HG02798 (cell line): ENCODE data around the gene NEK8.

Experiments
- ATAC-seq: cut with Tn5 transposase; IDR thresholded peaks from one replicate; pipeline ENCODE4 v1.9.1; 2021; ENCODE audit warnings: mild to moderate bottlenecking; ENCODE audit not compliant: unreplicated experiment, poor library complexity

The NEK8 gene

GRCh38 chr17:28743243-28744103, 14.9 kb downstream of the NEK8 start, which contains the start of gene TRAF4:
TSS of gene TRAF4 (plus strand) at chr17:28744011. CDS start at chr17:28744113, 102 bp downstream.
- ATAC-seq = peak; percentile 79

GRCh38 chr17:28744104-28744971, 15.8 kb downstream of the NEK8 start:
- ATAC-seq = peak; percentile 36

- no peak for ATAC-seq
These were observed 16.6 kb downstream of the NEK8 start for GRCh38 chr17:28744972-28745785.

GRCh38 chr17:28745786-28746411, 17.3 kb downstream of the NEK8 start:
- no peak for ATAC-seq

GRCh38 chr17:28746611-28747050, 18.0 kb downstream of the NEK8 start:
- ATAC-seq = no peak

GRCh38 chr17:28747051-28747691, 18.6 kb downstream of the NEK8 start:
- no peak for ATAC-seq

- no peak for ATAC-seq
These were observed 19.5 kb downstream of the NEK8 start for GRCh38 chr17:28747801-28748750.

GRCh38 chr17:28748852-28749515, 20.4 kb downstream of the NEK8 start:
- no peak for ATAC-seq

- ATAC-seq = no peak
These were observed 21.1 kb downstream of the NEK8 start for GRCh38 chr17:28749516-28750177.

- ATAC-seq = peak; percentile 81
These were observed 21.8 kb downstream of the NEK8 start for GRCh38 chr17:28750178-28751047.

- no peak for ATAC-seq
These were observed 23.2 kb downstream of the NEK8 start for GRCh38 chr17:28751600-28752366.

- ATAC-seq = no peak
These were observed 26.9 kb downstream of the NEK8 start for GRCh38 chr17:28755486-28755885.

- no peak for ATAC-seq
These were observed 27.6 kb downstream of the NEK8 start for GRCh38 chr17:28756049-28756804.

- no peak for ATAC-seq
These were observed 30.0 kb downstream of the NEK8 start for GRCh38 chr17:28758411-28759121.
